Umbilical cord (tissue), 2 donors: ENCODE data around the gene CNNM1. TPM values are rescaled to one million over a fixed set of nuclear protein-coding genes. Genes with fewer than 3 reads are reported as not detected.
A peak's percentile ranks its signal among the peaks of the same experiment; 100 is the strongest.

ENCODE experiments used
- DNase-seq: peaks from one replicate; pipeline ENCODE4 v3.0.0-alpha.2; 2015; ENCODE audit warnings: low spot score
- total RNA-seq: library from RNA; depleted of rRNA; stranded (reverse); fragments of >200 nt; gene quantifications from one replicate; pipeline ENCODE4 v1.2.3, GENCODE V29; 2014; ENCODE audit warnings: low replicate concordance; ENCODE audit not compliant: insufficient read depth

The CNNM1 gene
- total RNA-seq, 1 donor from 2014 or later: 0.72 TPM

- DNase-seq: peak; percentile 40
Observed at GRCh38 chr10:99372546-99373271, 43.6 kb downstream of the CNNM1 start.

GRCh38 chr10:99374526-99374925 is 45.4 kb downstream of the CNNM1 start:
- no peak for DNase-seq

GRCh38 chr10:99374972-99375371 is 45.8 kb downstream of the CNNM1 start:
- no peak for DNase-seq

- DNase-seq: no peak
Observed at GRCh38 chr10:99375426-99375825, 46.3 kb downstream of the CNNM1 start.

- no peak for DNase-seq
Observed at GRCh38 chr10:99382176-99382575, 53.0 kb downstream of the CNNM1 start.

GRCh38 chr10:99387071-99387470 is 57.9 kb downstream of the CNNM1 start:
- DNase-seq: no peak

- no peak for DNase-seq
Observed at GRCh38 chr10:99387541-99387940, 58.4 kb downstream of the CNNM1 start.

- DNase-seq: no peak
Observed at GRCh38 chr10:99389729-99390480, 60.7 kb downstream of the CNNM1 start.

GRCh38 chr10:99391346-99391745 is 62.2 kb downstream of the CNNM1 start:
- no peak for DNase-seq

GRCh38 chr10:99393036-99393435 is 63.9 kb downstream of the CNNM1 start:
- DNase-seq: no peak

- no peak for DNase-seq
Observed at GRCh38 chr10:99393683-99394082, 64.5 kb downstream of the CNNM1 start.

- no peak for DNase-seq
Observed at GRCh38 chr10:99394256-99394655, 65.1 kb downstream of the CNNM1 start.

GRCh38 chr10:99394761-99395386 is 65.7 kb downstream of the CNNM1 start:
- no peak for DNase-seq

- no peak for DNase-seq
Observed at GRCh38 chr10:99395750-99396445, 66.7 kb downstream of the CNNM1 start.

GRCh38 chr10:99396471-99396870 is 67.3 kb downstream of the CNNM1 start:
- no peak for DNase-seq

GRCh38 chr10:99399664-99400063 is 70.5 kb downstream of the CNNM1 start:
- no peak for DNase-seq

- DNase-seq: no peak
Observed at GRCh38 chr10:99403674-99404073, 74.5 kb downstream of the CNNM1 start.

GRCh38 chr10:99406149-99406548 is 77.0 kb downstream of the CNNM1 start:
- DNase-seq: no peak

GRCh38 chr10:99410146-99410545 is 81.0 kb downstream of the CNNM1 start:
- no peak for DNase-seq

- DNase-seq: no peak
Observed at GRCh38 chr10:99410876-99411275, 81.7 kb downstream of the CNNM1 start.

- DNase-seq: no peak
Observed at GRCh38 chr10:99411546-99411945, 82.4 kb downstream of the CNNM1 start.

- no peak for DNase-seq
Observed at GRCh38 chr10:99412099-99412498, 82.9 kb downstream of the CNNM1 start.
